ENCODE results near the gene RNASEH2B.

RNASEH2B gene

DNA sequence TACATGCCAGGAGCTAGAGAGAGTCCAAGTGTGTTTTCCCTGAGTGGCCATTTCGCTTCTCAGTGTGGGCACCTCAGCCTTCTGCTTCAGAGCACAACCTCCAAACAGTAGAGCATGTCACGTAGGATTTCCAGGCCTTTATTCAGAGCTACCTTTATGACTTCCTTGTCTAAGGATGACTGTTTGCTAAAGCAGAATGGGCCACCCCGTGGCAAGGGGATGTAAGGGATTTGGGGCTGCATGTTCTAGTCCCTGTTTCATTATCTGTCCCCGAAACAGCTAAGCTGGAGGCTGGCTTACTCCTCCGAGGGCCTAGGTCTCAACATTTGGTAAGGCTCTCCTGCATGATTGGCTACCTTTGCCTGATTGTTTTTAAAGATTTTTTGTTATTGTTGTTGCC, 6.0 kb downstream of the RNASEH2B start:
- H3K36me3 ChIP-seq (ENCODE audit: low read length): peaks cover 2% of the 10 kb centered on the region
- H3K9me2 ChIP-seq (replicated peaks; ENCODE audit: insufficient read depth, low read length): no peaks in the 10 kb centered on the region
- TF ChIP-seq EZH2phosphoT487 (conservative IDR thresholded peaks at IDR 0.05; ENCODE audit: low read length): no peak
- no peak for TF ChIP-seq CTCF (IDR thresholded peaks at IDR 0.05; ENCODE audit: insufficient read depth, low read length, poor library complexity, severe bottlenecking)
- H4K20me1 ChIP-seq (ENCODE audit: low read depth, low read length): no peaks in the 10 kb centered on the region; the same call in 1 of the 2 replicates
- H3K9me3 ChIP-seq (ENCODE audit: insufficient read depth, low read length): no peaks in the 10 kb centered on the region
- H3K27me3 ChIP-seq (ENCODE audit: low read length): no peaks in the 10 kb centered on the region
- H3F3A ChIP-seq (ENCODE audit: insufficient read depth): peaks cover 22% of the 10 kb centered on the region
- peak overlapping the region; percentile 58 for H3K4me2 ChIP-seq (ENCODE audit: low read depth, low read length, poor library complexity, severe bottlenecking)
- no peak overlapping the region for H3K27ac ChIP-seq (ENCODE audit: low read depth, low read length)
- peaks cover 93% of the 10 kb centered on the region for H3K79me2 ChIP-seq (ENCODE audit: insufficient read depth, low read length)
- H2AFZ ChIP-seq (ENCODE audit: low read depth, low read length, severe bottlenecking): no peak overlapping the region
- H3K4me3 ChIP-seq (ENCODE audit: insufficient read depth, low read length, poor library complexity, severe bottlenecking): no peak overlapping the region
- H3K9ac ChIP-seq (ENCODE audit: low read length): peak overlapping the region; percentile 2; the same call in 1 of the 2 replicates

- TF ChIP-seq CTCF (IDR thresholded peaks at IDR 0.05; ENCODE audit: insufficient read depth, low read length, poor library complexity, severe bottlenecking) (no peak), EZH2phosphoT487 (conservative IDR thresholded peaks at IDR 0.05; ENCODE audit: low read length) (no peak)
- H4K20me1 ChIP-seq (ENCODE audit: low read depth, low read length): no peaks in the 10 kb centered on the region; the same call in 1 of the 2 replicates
- H3K9me3 ChIP-seq (ENCODE audit: insufficient read depth, low read length): peaks cover 8% of the 10 kb centered on the region; the same call in 1 of the 2 replicates
- H3K4me3 ChIP-seq (ENCODE audit: insufficient read depth, low read length, poor library complexity, severe bottlenecking): no peak overlapping the region
- peaks cover 93% of the 10 kb centered on the region for H3K79me2 ChIP-seq (ENCODE audit: insufficient read depth, low read length)
- H2AFZ ChIP-seq (ENCODE audit: low read depth, low read length, severe bottlenecking): no peak overlapping the region
- H3K27ac ChIP-seq (ENCODE audit: low read depth, low read length): peak overlapping the region; percentile 43
- H3K9ac ChIP-seq (ENCODE audit: low read length): peak overlapping the region; percentile 3; the same call in 1 of the 2 replicates
- H3K4me2 ChIP-seq (ENCODE audit: low read depth, low read length, poor library complexity, severe bottlenecking): peak overlapping the region; percentile 58
- H3K9me2 ChIP-seq (replicated peaks; ENCODE audit: insufficient read depth, low read length): no peaks in the 10 kb centered on the region
- peaks cover 11% of the 10 kb centered on the region for H3F3A ChIP-seq (ENCODE audit: insufficient read depth)
- no peaks in the 10 kb centered on the region for H3K27me3 ChIP-seq (ENCODE audit: low read length)
- H3K36me3 ChIP-seq (ENCODE audit: low read length): peaks cover 13% of the 10 kb centered on the region
These were observed 7.2 kb downstream of the RNASEH2B start for GRCh38 chr13:50916701-50917184.

- no peaks in the 10 kb centered on the region for H3K9me2 ChIP-seq (replicated peaks; ENCODE audit: insufficient read depth, low read length)
- no peak overlapping the region for H2AFZ ChIP-seq (ENCODE audit: low read depth, low read length, severe bottlenecking)
- H4K20me1 ChIP-seq (ENCODE audit: low read depth, low read length): no peaks in the 10 kb centered on the region
- H3K79me2 ChIP-seq (ENCODE audit: insufficient read depth, low read length): peaks cover 94% of the 10 kb centered on the region
- peaks cover 9% of the 10 kb centered on the region; the same call in 1 of the 2 replicates for H3F3A ChIP-seq (ENCODE audit: insufficient read depth)
- no peak overlapping the region for H3K4me2 ChIP-seq (ENCODE audit: low read depth, low read length, poor library complexity, severe bottlenecking)
- no peak overlapping the region for H3K4me3 ChIP-seq (ENCODE audit: insufficient read depth, low read length, poor library complexity, severe bottlenecking)
- H3K9me3 ChIP-seq (ENCODE audit: insufficient read depth, low read length): peaks cover 16% of the 10 kb centered on the region; the same call in 1 of the 2 replicates
- no peaks in the 10 kb centered on the region for H3K27me3 ChIP-seq (ENCODE audit: low read length)
- H3K36me3 ChIP-seq (ENCODE audit: low read length): peaks cover 21% of the 10 kb centered on the region
- H3K9ac ChIP-seq (ENCODE audit: low read length): no peak overlapping the region
- no peak for TF ChIP-seq CTCF (IDR thresholded peaks at IDR 0.05; ENCODE audit: insufficient read depth, low read length, poor library complexity, severe bottlenecking)
- no peak for TF ChIP-seq EZH2phosphoT487 (conservative IDR thresholded peaks at IDR 0.05; ENCODE audit: low read length)
- H3K27ac ChIP-seq (ENCODE audit: low read depth, low read length): peak overlapping the region; percentile 43; the same call in 1 of the 2 replicates
These were observed 8.0 kb downstream of the RNASEH2B start for GRCh38 chr13:50917572-50917971.

Measured in SU-DHL-6 (cell line).